ENCODE results near the gene DNM1. TPM values are rescaled to one million over a fixed set of nuclear protein-coding genes. Genes with fewer than 3 reads are reported as not detected.

DNM1 gene
- total and polyA plus RNA-seq, 10 of the 15 experiments (the other 5 are each of a cell fraction or from before 2014, with no cell fraction given) = 0.06 to 0.67 (median 0.19) TPM; not detected in 3

DNA sequence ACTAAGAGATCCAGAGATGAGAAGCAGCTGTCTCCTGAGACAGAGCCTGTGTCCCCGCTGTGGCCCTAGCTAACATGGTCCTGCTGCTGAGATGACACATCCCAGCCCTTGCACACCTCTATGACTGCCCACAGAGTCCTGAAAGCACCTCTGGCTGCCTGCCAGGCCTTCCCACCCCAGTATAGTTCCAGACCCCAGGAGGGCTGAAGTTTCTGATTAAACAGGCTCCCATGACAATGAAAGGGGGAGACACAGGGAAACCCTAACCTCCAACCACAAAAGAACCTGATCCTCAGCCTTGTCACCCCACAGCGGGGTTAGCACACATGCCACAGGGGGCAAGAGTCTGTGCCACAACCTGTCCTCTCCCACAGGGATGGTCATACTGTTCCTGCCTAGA, 27.5 kb upstream of the DNM1 start (continued):
- TF ChIP-seq SRF (IDR thresholded peaks at IDR 0.05; ENCODE audit: low read depth in 2 of 2, low read length in 2 of 2) (no peak), SMARCA5 (IDR thresholded peaks at IDR 0.05) (no peak)
- TF ChIP-seq, protein P1, sequence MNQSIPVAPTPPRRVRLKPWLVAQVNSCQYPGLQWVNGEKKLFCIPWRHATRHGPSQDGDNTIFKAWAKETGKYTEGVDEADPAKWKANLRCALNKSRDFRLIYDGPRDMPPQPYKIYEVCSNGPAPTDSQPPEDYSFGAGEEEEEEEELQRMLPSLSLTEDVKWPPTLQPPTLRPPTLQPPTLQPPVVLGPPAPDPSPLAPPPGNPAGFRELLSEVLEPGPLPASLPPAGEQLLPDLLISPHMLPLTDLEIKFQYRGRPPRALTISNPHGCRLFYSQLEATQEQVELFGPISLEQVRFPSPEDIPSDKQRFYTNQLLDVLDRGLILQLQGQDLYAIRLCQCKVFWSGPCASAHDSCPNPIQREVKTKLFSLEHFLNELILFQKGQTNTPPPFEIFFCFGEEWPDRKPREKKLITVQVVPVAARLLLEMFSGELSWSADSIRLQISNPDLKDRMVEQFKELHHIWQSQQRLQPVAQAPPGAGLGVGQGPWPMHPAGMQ (IDR thresholded peaks at IDR 0.05; ENCODE audit: borderline replicate concordance) = no peak

- no peak overlapping the region for H3K4me3 ChIP-seq
- FAIRE-seq (no peak), ATAC-seq (no peak), DNase-seq (ENCODE audit: low read depth, low spot score) (no peak)
- BruUV-seq (replicated peaks) = no TSS peak
- POLR2A ChIA-PET = no interaction called here
- peaks cover 4% of the 10 kb centered on the region; the same call in 2 of the 3 replicates for H3K9me3 ChIP-seq (replicated peaks; ENCODE audit: control insufficient read depth, insufficient read depth, low read length)
- H3K27ac ChIP-seq (ENCODE audit: control insufficient read depth, insufficient read depth) = no peak overlapping the region
- H3K36me3 ChIP-seq (ENCODE audit: control insufficient read depth in 2 of 2, insufficient read depth in 2 of 2, low read length in 1 of 2) = peaks cover 16 to 21% of the 10 kb centered on the region in 2 experiments; a peak in 3 of 4 replicates
- CTCF ChIA-PET = no interaction called here
- no peak overlapping the region for H2AFZ ChIP-seq (ENCODE audit: control insufficient read depth, low read depth, low read length)
- no peaks in the 10 kb centered on the region for H3K4me1 ChIP-seq (ENCODE audit: control insufficient read depth, insufficient read depth, low read length)
- RAD21 ChIA-PET (ENCODE audit: unreplicated experiment) = no interaction called here
- H4K20me1 ChIP-seq (ENCODE audit: control insufficient read depth, insufficient read depth) = no peaks in the 10 kb centered on the region
- SMC1A ChIA-PET (ENCODE audit: uncharacterized antibody, unreplicated experiment) = no interaction called here
- no peaks in the 10 kb centered on the region for H3K27me3 ChIP-seq (replicated peaks in 1 of 2; ENCODE audit: control insufficient read depth in 2 of 2, insufficient read depth in 2 of 2, low read length in 1 of 2)
- WGBS (ENCODE audit: insufficient coverage, insufficient replicate concordance, low lambda C conversion rate, missing lambda C conversion rate) = 99% methylated on average over 11 of the region's 11 CpGs
- intact Hi-C loops (cut with micrococcal nuclease; ENCODE audit: unreplicated experiment) (no loop called here), in situ Hi-C loops (cut with MboI) (no loop called here)
- H3K4me2 ChIP-seq (ENCODE audit: control insufficient read depth, insufficient read depth) = no peak overlapping the region
- H3K9ac ChIP-seq (ENCODE audit: control insufficient read depth, insufficient read depth, low read length) = no peak overlapping the region
- H3K79me2 ChIP-seq (ENCODE audit: control insufficient read depth, insufficient read depth, low read length) = no peaks in the 10 kb centered on the region
- TF ChIP-seq, protein P2, sequence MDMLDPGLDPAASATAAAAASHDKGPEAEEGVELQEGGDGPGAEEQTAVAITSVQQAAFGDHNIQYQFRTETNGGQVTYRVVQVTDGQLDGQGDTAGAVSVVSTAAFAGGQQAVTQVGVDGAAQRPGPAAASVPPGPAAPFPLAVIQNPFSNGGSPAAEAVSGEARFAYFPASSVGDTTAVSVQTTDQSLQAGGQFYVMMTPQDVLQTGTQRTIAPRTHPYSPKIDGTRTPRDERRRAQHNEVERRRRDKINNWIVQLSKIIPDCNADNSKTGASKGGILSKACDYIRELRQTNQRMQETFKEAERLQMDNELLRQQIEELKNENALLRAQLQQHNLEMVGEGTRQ (IDR thresholded peaks at IDR 0.05; ENCODE audit: borderline replicate concordance, low read depth, low read length) = no peak
- TF ChIP-seq IKZF1 (conservative IDR thresholded peaks at IDR 0.05) (peak; percentile 83), CTCF (IDR thresholded peaks at IDR 0.05 in 2 of 3, conservative IDR thresholded peaks at IDR 0.05 in 1 of 3; ENCODE audit: control insufficient read depth in 2 of 3, extremely low read depth in 1 of 3, insufficient read depth in 1 of 3, low read depth in 3 of 3, low read length in 3 of 3) (no peak), CEBPB (IDR thresholded peaks at IDR 0.05; ENCODE audit: borderline replicate concordance in 1 of 2, low read depth in 2 of 2, low read length in 2 of 2) (no peak), TCF12 (IDR thresholded peaks at IDR 0.05; ENCODE audit: low read depth, low read length) (0 out of 2 replicates have a peak, but pooled peaks have one; percentile 16), E2F4 (IDR thresholded peaks at IDR 0.05; ENCODE audit: low read depth, low read length) (no peak)
- TF ChIP-seq, protein P3, sequence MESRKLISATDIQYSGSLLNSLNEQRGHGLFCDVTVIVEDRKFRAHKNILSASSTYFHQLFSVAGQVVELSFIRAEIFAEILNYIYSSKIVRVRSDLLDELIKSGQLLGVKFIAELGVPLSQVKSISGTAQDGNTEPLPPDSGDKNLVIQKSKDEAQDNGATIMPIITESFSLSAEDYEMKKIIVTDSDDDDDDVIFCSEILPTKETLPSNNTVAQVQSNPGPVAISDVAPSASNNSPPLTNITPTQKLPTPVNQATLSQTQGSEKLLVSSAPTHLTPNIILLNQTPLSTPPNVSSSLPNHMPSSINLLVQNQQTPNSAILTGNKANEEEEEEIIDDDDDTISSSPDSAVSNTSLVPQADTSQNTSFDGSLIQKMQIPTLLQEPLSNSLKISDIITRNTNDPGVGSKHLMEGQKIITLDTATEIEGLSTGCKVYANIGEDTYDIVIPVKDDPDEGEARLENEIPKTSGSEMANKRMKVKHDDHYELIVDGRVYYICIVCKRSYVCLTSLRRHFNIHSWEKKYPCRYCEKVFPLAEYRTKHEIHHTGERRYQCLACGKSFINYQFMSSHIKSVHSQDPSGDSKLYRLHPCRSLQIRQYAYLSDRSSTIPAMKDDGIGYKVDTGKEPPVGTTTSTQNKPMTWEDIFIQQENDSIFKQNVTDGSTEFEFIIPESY (IDR thresholded peaks at IDR 0.05) = 0 out of 2 replicates have a peak, but pooled peaks have one; percentile 49
- TF ChIP-seq, protein P4, sequence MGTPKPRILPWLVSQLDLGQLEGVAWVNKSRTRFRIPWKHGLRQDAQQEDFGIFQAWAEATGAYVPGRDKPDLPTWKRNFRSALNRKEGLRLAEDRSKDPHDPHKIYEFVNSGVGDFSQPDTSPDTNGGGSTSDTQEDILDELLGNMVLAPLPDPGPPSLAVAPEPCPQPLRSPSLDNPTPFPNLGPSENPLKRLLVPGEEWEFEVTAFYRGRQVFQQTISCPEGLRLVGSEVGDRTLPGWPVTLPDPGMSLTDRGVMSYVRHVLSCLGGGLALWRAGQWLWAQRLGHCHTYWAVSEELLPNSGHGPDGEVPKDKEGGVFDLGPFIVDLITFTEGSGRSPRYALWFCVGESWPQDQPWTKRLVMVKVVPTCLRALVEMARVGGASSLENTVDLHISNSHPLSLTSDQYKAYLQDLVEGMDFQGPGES (IDR thresholded peaks at IDR 0.05) = no peak
These were observed 24.3 kb upstream of the DNM1 start for GRCh38 chr9:128178806-128179431.
